ENCODE data around the gene KLHL29.

Gene KLHL29

DNA sequence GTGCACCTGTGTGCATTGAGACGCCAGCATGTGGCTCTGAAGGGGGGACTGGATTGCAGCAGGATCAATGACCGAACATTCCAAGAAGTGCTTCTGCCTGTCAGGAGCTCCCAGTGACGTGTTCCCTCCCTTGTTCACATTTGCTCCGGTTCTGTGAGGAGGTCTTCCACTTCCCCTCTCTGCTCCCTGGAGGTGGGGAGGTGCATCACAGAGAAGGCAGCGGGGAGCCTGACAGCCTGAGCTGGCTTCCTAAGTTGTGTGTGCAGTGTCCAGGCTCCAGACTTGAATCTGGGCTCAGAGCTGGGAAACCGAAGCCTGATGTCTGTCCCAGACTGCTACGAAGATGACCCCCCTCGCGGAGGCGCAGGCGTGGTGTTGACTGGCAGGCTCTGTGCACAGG lies 171.0 kb downstream of the KLHL29 start:
- Histone ChIP-seq H3K4me1 (ENCODE audit: low read length) (no peaks in the 10 kb centered on the region), H3F3A (ENCODE audit: insufficient read depth, low read length) (no peaks in the 10 kb centered on the region), H3K79me2 (ENCODE audit: low read length) (no peaks in the 10 kb centered on the region), H3K9ac (ENCODE audit: low read length) (no peak overlapping the region), H4K20me1 (ENCODE audit: insufficient read depth, low read length) (no peaks in the 10 kb centered on the region), H3K27me3 (replicated peaks; ENCODE audit: insufficient read depth, low read length) (no peaks in the 10 kb centered on the region), H2AFZ (ENCODE audit: low read length) (no peak overlapping the region), H3K36me3 (replicated peaks; ENCODE audit: insufficient read depth, low read length) (no peaks in the 10 kb centered on the region), H3K9me2 (replicated peaks; ENCODE audit: insufficient read depth, low read length) (no peaks in the 10 kb centered on the region), H3K9me3 (replicated peaks; ENCODE audit: insufficient read depth, low read length) (no peaks in the 10 kb centered on the region), H3K27ac (ENCODE audit: low read length) (no peak overlapping the region), H3K4me3 (ENCODE audit: low read length) (no peak overlapping the region), H3K4me2 (ENCODE audit: low read depth, low read length) (no peak overlapping the region)
- no peak for TF ChIP-seq EZH2 (optimal IDR thresholded peaks at IDR 0.05; ENCODE audit: low read depth, low read length)
- TF ChIP-seq, protein P1, sequence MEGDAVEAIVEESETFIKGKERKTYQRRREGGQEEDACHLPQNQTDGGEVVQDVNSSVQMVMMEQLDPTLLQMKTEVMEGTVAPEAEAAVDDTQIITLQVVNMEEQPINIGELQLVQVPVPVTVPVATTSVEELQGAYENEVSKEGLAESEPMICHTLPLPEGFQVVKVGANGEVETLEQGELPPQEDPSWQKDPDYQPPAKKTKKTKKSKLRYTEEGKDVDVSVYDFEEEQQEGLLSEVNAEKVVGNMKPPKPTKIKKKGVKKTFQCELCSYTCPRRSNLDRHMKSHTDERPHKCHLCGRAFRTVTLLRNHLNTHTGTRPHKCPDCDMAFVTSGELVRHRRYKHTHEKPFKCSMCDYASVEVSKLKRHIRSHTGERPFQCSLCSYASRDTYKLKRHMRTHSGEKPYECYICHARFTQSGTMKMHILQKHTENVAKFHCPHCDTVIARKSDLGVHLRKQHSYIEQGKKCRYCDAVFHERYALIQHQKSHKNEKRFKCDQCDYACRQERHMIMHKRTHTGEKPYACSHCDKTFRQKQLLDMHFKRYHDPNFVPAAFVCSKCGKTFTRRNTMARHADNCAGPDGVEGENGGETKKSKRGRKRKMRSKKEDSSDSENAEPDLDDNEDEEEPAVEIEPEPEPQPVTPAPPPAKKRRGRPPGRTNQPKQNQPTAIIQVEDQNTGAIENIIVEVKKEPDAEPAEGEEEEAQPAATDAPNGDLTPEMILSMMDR (IDR thresholded peaks at IDR 0.05; ENCODE audit: low read length) = no peak
- TF ChIP-seq EZH2phosphoT487 (IDR thresholded peaks at IDR 0.05; ENCODE audit: low read length) = no peak
- DNase-seq = no peak

GRCh38 chr2:23556929-23557328 lies 171.9 kb downstream of the KLHL29 start:
- no peak overlapping the region for H2AFZ ChIP-seq (ENCODE audit: low read length)
- no peak overlapping the region for H3K9ac ChIP-seq (ENCODE audit: low read length)
- no peaks in the 10 kb centered on the region for H3K9me3 ChIP-seq (replicated peaks; ENCODE audit: insufficient read depth, low read length)
- H3K36me3 ChIP-seq (replicated peaks; ENCODE audit: insufficient read depth, low read length) = no peaks in the 10 kb centered on the region
- no peaks in the 10 kb centered on the region for H3F3A ChIP-seq (ENCODE audit: insufficient read depth, low read length)
- H4K20me1 ChIP-seq (ENCODE audit: insufficient read depth, low read length) = no peaks in the 10 kb centered on the region
- H3K4me2 ChIP-seq (ENCODE audit: low read depth, low read length) = no peak overlapping the region
- no peaks in the 10 kb centered on the region for H3K4me1 ChIP-seq (ENCODE audit: low read length)
- no peak overlapping the region for H3K4me3 ChIP-seq (ENCODE audit: low read length)
- H3K27me3 ChIP-seq (replicated peaks; ENCODE audit: insufficient read depth, low read length) = no peaks in the 10 kb centered on the region
- no peaks in the 10 kb centered on the region for H3K9me2 ChIP-seq (replicated peaks; ENCODE audit: insufficient read depth, low read length)
- H3K27ac ChIP-seq (ENCODE audit: low read length) = no peak overlapping the region
- DNase-seq = no peak
- TF ChIP-seq, protein P1 (IDR thresholded peaks at IDR 0.05; ENCODE audit: low read length) = no peak
- TF ChIP-seq EZH2 (optimal IDR thresholded peaks at IDR 0.05; ENCODE audit: low read depth, low read length) (no peak), EZH2phosphoT487 (IDR thresholded peaks at IDR 0.05; ENCODE audit: low read length) (no peak)
- no peaks in the 10 kb centered on the region for H3K79me2 ChIP-seq (ENCODE audit: low read length)

GRCh38 chr2:23557455-23557854 lies 172.5 kb downstream of the KLHL29 start:
- Histone ChIP-seq H3K4me3 (ENCODE audit: low read length) (no peak overlapping the region), H3K27me3 (replicated peaks; ENCODE audit: insufficient read depth, low read length) (no peaks in the 10 kb centered on the region), H3K4me1 (ENCODE audit: low read length) (no peaks in the 10 kb centered on the region), H3K9me2 (replicated peaks; ENCODE audit: insufficient read depth, low read length) (no peaks in the 10 kb centered on the region), H3K4me2 (ENCODE audit: low read depth, low read length) (no peak overlapping the region), H4K20me1 (ENCODE audit: insufficient read depth, low read length) (no peaks in the 10 kb centered on the region), H3K79me2 (ENCODE audit: low read length) (no peaks in the 10 kb centered on the region), H3K27ac (ENCODE audit: low read length) (no peak overlapping the region), H3K9ac (ENCODE audit: low read length) (no peak overlapping the region), H3K9me3 (replicated peaks; ENCODE audit: insufficient read depth, low read length) (no peaks in the 10 kb centered on the region), H2AFZ (ENCODE audit: low read length) (no peak overlapping the region), H3F3A (ENCODE audit: insufficient read depth, low read length) (no peaks in the 10 kb centered on the region), H3K36me3 (replicated peaks; ENCODE audit: insufficient read depth, low read length) (no peaks in the 10 kb centered on the region)
- no peak for DNase-seq
- TF ChIP-seq EZH2 (optimal IDR thresholded peaks at IDR 0.05; ENCODE audit: low read depth, low read length) = no peak

- no peaks in the 10 kb centered on the region for H4K20me1 ChIP-seq (ENCODE audit: insufficient read depth, low read length)
These were observed 174.7 kb downstream of the KLHL29 start for GRCh38 chr2:23559561-23560239.

More at GRCh38 chr2:23559561-23560239, 174.7 kb downstream of the KLHL29 start:
- Histone ChIP-seq H3K27me3 (replicated peaks; ENCODE audit: insufficient read depth, low read length) (no peaks in the 10 kb centered on the region), H2AFZ (ENCODE audit: low read length) (no peak overlapping the region), H3K9me3 (replicated peaks; ENCODE audit: insufficient read depth, low read length) (no peaks in the 10 kb centered on the region), H3K4me2 (ENCODE audit: low read depth, low read length) (no peak overlapping the region), H3K9me2 (replicated peaks; ENCODE audit: insufficient read depth, low read length) (no peaks in the 10 kb centered on the region), H3K9ac (ENCODE audit: low read length) (no peak overlapping the region), H3K4me3 (ENCODE audit: low read length) (no peak overlapping the region), H3K36me3 (replicated peaks; ENCODE audit: insufficient read depth, low read length) (no peaks in the 10 kb centered on the region), H3F3A (ENCODE audit: insufficient read depth, low read length) (no peaks in the 10 kb centered on the region), H3K79me2 (ENCODE audit: low read length) (no peaks in the 10 kb centered on the region), H3K4me1 (ENCODE audit: low read length) (no peaks in the 10 kb centered on the region), H3K27ac (ENCODE audit: low read length) (no peak overlapping the region)
- DNase-seq = no peak
- TF ChIP-seq EZH2 (optimal IDR thresholded peaks at IDR 0.05; ENCODE audit: low read depth, low read length) (no peak), EZH2phosphoT487 (IDR thresholded peaks at IDR 0.05; ENCODE audit: low read length) (no peak)
- TF ChIP-seq, protein P1 (IDR thresholded peaks at IDR 0.05; ENCODE audit: low read length) = no peak
